ENCODE measurements around the gene TRIM17. TPM values are rescaled to one million over a fixed set of nuclear protein-coding genes. Genes with fewer than 3 reads are reported as not detected.
A peak's percentile ranks its signal among the peaks of the same experiment; 100 is the strongest.

TRIM17 gene
- total RNA-seq, 2 experiments from 2014 or later = 0.13 TPM; not detected in 1

DNA sequence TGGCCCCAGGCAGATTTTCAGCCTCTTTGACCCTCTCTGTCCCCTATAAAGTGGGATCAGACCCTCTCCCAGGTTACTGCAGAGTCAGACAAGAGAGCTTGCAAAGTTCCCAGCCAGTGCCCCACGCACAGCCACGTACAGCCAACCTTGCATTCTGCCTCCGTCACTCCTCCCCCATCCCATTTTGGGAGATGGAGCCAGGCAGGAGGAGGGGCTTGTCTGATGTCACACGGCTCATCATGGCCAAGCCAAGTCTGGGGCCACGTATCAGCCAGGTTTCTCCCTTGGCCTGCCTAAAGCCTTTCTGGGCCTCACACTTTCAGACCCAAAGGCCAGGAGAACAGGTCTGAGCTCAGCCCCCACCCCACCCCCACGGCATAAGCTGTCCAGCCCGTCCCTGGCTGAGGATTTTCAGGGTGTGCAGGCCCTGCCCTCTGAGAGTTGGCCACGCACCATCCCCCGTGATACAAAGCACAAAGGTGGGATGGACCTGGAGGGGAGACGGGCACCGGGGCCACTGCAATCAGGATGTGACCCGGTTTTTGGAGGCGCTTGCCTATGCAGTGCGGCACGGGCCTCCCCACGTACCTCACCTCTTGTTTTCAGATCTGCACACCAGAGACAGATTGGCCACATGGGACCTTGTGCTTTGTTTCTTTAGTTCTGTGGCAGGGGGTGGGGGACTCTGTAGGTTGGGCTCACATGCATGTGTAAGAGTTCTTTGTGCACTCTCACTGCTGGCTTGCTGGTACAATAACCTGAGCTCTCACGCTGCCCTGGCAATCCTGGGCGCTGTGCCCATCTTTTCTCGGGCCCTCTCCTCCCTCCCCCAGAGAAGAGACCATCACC lies 57.7 kb downstream of the TRIM17 start:
- intact Hi-C loops (cut with micrococcal nuclease; ENCODE audit: unreplicated experiment) = no loop called here

DNA sequence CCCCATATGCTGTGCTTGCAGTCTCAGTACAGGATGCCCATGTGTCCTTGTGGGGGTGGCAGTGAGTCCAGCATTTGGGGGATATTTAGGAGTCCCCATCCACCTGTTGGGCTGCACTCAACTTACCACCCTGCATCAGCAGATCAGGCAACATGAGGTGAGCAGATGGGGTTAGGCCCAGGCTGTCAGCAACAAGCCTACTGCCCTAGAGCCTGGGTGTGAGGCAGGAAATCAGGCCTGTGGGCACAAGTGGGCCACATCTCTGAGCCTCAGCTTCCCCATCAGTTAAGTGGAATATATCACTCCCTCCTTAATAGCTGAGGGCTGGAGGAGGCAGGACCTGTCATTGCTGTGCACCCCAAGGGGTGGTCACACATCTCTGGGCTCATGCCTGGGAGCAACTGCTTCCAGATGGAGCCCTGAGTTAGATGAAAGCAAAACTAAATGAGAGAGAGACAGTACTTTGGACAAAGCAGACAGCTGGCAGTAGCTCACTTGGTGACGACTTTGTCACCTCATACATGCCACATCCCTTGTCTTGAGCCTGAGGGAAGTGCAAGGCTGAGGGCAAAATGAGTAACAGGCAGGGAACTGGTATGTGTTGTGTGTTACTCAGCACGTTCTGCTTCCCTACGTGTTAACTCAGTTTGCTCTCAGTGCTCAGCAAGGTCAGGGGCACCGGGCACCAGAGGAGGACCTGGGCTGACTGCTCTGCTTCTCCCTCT lies 58.5 kb downstream of the TRIM17 start:
- Histone ChIP-seq H3K4me2 (ENCODE audit: low read length) (no peak overlapping the region), H3K36me3 (ENCODE audit: insufficient read depth, low read length) (no peaks in the 10 kb centered on the region), H4K20me1 (ENCODE audit: insufficient read depth, low read length) (no peaks in the 10 kb centered on the region), H3K9me2 (ENCODE audit: insufficient read depth, low read length) (no peaks in the 10 kb centered on the region), H2AFZ (ENCODE audit: low read length) (no peak overlapping the region), H3K4me3 (ENCODE audit: low read depth, low read length, poor library complexity, severe bottlenecking) (no peak overlapping the region), H3K4me1 (ENCODE audit: insufficient read depth, low read length, poor library complexity, severe bottlenecking) (no peaks in the 10 kb centered on the region), H3K79me2 (ENCODE audit: insufficient read depth, low read depth, low read length) (no peaks in the 10 kb centered on the region), H3K27ac (ENCODE audit: low read depth, low read length, poor library complexity, severe bottlenecking) (no peak overlapping the region), H3K9me3 (ENCODE audit: low read length) (no peaks in the 10 kb centered on the region)
- POLR2A ChIA-PET = no interaction called here
- intact Hi-C loops (cut with micrococcal nuclease; ENCODE audit: unreplicated experiment) = no loop called here
- CTCF ChIA-PET (ENCODE audit: unreplicated experiment) = no interaction called here
- TF ChIP-seq EZH2phosphoT487 (IDR thresholded peaks at IDR 0.05; ENCODE audit: borderline replicate concordance, low read depth, low read length) = no peak
- TF ChIP-seq, protein P1, sequence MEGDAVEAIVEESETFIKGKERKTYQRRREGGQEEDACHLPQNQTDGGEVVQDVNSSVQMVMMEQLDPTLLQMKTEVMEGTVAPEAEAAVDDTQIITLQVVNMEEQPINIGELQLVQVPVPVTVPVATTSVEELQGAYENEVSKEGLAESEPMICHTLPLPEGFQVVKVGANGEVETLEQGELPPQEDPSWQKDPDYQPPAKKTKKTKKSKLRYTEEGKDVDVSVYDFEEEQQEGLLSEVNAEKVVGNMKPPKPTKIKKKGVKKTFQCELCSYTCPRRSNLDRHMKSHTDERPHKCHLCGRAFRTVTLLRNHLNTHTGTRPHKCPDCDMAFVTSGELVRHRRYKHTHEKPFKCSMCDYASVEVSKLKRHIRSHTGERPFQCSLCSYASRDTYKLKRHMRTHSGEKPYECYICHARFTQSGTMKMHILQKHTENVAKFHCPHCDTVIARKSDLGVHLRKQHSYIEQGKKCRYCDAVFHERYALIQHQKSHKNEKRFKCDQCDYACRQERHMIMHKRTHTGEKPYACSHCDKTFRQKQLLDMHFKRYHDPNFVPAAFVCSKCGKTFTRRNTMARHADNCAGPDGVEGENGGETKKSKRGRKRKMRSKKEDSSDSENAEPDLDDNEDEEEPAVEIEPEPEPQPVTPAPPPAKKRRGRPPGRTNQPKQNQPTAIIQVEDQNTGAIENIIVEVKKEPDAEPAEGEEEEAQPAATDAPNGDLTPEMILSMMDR (conservative IDR thresholded peaks at IDR 0.05; ENCODE audit: low read length) = no peak
- BruUV-seq (replicated peaks) = no TSS peak
- peak; percentile 4 for DNase-seq (ENCODE audit: low spot score)

More for the DNA sequence above, 57.7 kb downstream of the TRIM17 start:
- no peak for TF ChIP-seq EZH2phosphoT487 (IDR thresholded peaks at IDR 0.05; ENCODE audit: borderline replicate concordance, low read depth, low read length)
- TF ChIP-seq, protein P1 (conservative IDR thresholded peaks at IDR 0.05; ENCODE audit: low read length) = no peak
- Histone ChIP-seq H3K4me1 (ENCODE audit: insufficient read depth, low read length, poor library complexity, severe bottlenecking) (no peaks in the 10 kb centered on the region), H3K9me2 (ENCODE audit: insufficient read depth, low read length) (no peaks in the 10 kb centered on the region), H3K9me3 (ENCODE audit: low read length) (no peaks in the 10 kb centered on the region), H3K4me2 (ENCODE audit: low read length) (no peak overlapping the region), H4K20me1 (ENCODE audit: insufficient read depth, low read length) (no peaks in the 10 kb centered on the region), H3K79me2 (ENCODE audit: insufficient read depth, low read depth, low read length) (no peaks in the 10 kb centered on the region), H3K4me3 (ENCODE audit: low read depth, low read length, poor library complexity, severe bottlenecking) (no peak overlapping the region), H2AFZ (ENCODE audit: low read length) (no peak overlapping the region), H3K36me3 (ENCODE audit: insufficient read depth, low read length) (no peaks in the 10 kb centered on the region), H3K27ac (ENCODE audit: low read depth, low read length, poor library complexity, severe bottlenecking) (no peak overlapping the region)
- no peak for DNase-seq (ENCODE audit: low spot score)
- POLR2A ChIA-PET = no interaction called here
- CTCF ChIA-PET (ENCODE audit: unreplicated experiment) = no interaction called here
- BruUV-seq (replicated peaks) = no TSS peak

Small RNAs within 50 kb of the gene (microRNA-seq; reads per million reads assigned to microRNA genes)
- gene MIR4666A (ENCODE audit: borderline replicate concordance) = not detected
- not detected for gene MIR6742 (ENCODE audit: borderline replicate concordance)

Small RNAs within 50 kb of the gene (small RNA-seq; reads per million reads assigned to genes)
- gene MIR4666A = not detected

Other genes with a start within 250 kb of the TRIM17 start
- 29.5 and 51.1 TPM in 2 replicates for gene OBSCN, start 208.8 kb downstream of the TRIM17 start, total RNA-seq (2014; rRNA removed; shearing (Covaris generic))
- gene OBSCN, start 208.8 kb downstream of the TRIM17 start, total RNA-seq (2022) = 43.7 and 45.2 TPM in 2 replicates
- 26.7 and 30.0 TPM in 2 replicates for gene TRIM11, start 10.0 kb downstream of the TRIM17 start, total RNA-seq (2014; rRNA removed; shearing (Covaris generic))
- 57.4 and 60.8 TPM in 2 replicates for gene TRIM11, start 10.0 kb downstream of the TRIM17 start, total RNA-seq (2022)
- gene RNF187, start 70.5 kb upstream of the TRIM17 start, total RNA-seq (2014; rRNA removed; shearing (Covaris generic)) = 257 and 351 TPM in 2 replicates
- 478 and 484 TPM in 2 replicates for gene RNF187, start 70.5 kb upstream of the TRIM17 start, total RNA-seq (2022)